Measurements from ENCODE around the gene LRBA. TPM values are rescaled to one million over a fixed set of nuclear protein-coding genes. Genes with fewer than 3 reads are reported as not detected.

The LRBA gene
- total RNA-seq, 1 donor from 2014 or later, result 66.2 TPM

DNA sequence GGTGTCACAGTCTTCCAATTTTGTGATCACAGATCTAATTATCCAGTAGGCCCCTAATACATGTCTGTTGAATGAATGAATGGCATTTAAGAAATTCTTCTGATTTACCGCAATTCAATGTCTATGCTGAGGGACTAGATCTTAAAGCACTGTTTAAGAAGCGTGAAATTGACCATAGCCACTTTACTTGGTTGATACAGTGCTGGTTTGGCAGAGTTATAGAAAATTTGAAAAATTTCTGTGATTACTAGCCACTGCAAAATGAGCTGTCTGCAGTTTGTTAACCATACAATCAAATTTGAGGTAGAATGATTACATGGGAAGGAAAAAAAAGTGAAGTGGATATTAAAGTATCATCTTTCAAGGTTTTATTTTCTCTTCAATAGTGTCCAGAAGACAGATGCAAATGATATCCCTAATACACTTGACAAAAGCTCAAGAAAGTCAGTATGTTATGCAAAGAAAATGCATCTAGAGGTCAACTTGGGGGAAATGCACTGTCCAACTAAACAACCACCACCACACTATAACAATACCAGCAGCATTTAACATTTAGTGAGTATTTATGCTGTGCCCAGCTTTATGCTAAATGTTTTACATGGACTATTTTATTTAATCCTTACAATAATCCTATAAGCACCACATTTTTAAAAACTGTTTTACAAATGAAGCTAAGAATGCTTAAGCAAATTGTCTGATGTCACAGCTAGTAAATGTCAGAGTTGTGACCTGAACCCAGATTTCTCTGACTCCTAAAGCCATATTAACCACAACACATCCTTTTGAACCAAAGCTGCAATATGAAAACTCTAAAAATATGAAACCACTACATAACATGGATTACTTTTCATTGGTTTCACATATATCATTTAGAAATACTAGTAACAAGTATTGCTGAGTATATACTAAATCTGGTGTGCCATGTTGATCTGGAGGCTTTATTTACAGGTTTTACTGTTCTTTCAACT, 651.1 kb downstream of the LRBA start:
- Mint-ChIP-seq H3K4me1 (peaks cover 50% of the 10 kb centered on the region), H3K9me3 (no peaks in the 10 kb centered on the region), H3K27me3 (ENCODE audit: low read depth) (no peaks in the 10 kb centered on the region), H3K4me3 (no peak overlapping the region), H3K27ac (peak overlapping the region; percentile 21), H3K36me3 (no peaks in the 10 kb centered on the region)
- DNase-seq (ENCODE audit: low spot score in 2 of 2, unreplicated experiment in 2 of 2), result no peak
- TF ChIP-seq, protein P1, sequence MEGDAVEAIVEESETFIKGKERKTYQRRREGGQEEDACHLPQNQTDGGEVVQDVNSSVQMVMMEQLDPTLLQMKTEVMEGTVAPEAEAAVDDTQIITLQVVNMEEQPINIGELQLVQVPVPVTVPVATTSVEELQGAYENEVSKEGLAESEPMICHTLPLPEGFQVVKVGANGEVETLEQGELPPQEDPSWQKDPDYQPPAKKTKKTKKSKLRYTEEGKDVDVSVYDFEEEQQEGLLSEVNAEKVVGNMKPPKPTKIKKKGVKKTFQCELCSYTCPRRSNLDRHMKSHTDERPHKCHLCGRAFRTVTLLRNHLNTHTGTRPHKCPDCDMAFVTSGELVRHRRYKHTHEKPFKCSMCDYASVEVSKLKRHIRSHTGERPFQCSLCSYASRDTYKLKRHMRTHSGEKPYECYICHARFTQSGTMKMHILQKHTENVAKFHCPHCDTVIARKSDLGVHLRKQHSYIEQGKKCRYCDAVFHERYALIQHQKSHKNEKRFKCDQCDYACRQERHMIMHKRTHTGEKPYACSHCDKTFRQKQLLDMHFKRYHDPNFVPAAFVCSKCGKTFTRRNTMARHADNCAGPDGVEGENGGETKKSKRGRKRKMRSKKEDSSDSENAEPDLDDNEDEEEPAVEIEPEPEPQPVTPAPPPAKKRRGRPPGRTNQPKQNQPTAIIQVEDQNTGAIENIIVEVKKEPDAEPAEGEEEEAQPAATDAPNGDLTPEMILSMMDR (IDR thresholded peaks at IDR 0.05; ENCODE audit: unreplicated experiment), result no peak

DNA sequence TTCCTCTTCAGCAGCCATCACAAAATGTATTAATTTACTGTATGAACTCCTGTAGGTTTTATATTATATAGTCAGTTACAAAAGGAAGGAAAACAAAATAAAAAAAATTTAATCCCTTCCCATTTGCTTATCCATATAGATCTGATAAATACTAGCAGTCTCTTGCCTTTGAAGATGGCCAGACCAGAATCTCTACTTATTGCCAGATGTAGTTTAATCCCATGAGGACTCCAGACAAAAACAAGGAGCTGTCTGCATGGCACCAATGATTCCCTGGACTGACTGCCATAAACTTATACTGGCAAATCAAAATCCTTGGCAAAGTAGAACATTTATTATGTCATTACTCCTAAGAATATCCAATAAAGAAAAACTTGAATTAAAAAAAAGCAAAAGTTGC, 656.4 kb downstream of the LRBA start:
- Mint-ChIP-seq H3K9me3 (no peaks in the 10 kb centered on the region), H3K27ac (no peak overlapping the region), H3K27me3 (ENCODE audit: low read depth) (no peaks in the 10 kb centered on the region), H3K4me3 (no peak overlapping the region), H3K4me1 (peaks cover 48% of the 10 kb centered on the region), H3K36me3 (no peaks in the 10 kb centered on the region)
- DNase-seq (ENCODE audit: low spot score in 2 of 2, unreplicated experiment in 2 of 2), result no peak
- TF ChIP-seq, protein P1 (IDR thresholded peaks at IDR 0.05; ENCODE audit: unreplicated experiment), result no peak

DNA sequence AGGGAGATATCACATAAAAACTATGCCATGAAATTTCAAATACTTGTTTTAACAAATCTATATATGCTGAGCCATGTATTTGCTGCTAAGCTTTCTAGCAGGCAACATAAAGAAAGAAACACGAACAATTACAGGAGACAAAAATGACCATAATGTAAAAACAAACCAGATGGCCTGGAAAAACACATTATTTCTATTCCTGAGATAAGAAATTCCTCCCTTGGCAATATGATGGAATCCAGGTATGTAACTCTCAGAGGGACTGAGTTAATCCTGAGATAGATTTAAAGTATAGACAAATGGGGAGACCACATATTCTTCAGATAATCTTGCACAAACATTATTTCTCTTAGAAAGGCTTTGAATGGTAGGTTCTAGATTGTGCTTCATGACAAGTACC, 657.3 kb downstream of the LRBA start:
- Mint-ChIP-seq H3K27me3 (ENCODE audit: low read depth) (no peaks in the 10 kb centered on the region), H3K36me3 (no peaks in the 10 kb centered on the region), H3K4me1 (peaks cover 48% of the 10 kb centered on the region), H3K4me3 (no peak overlapping the region), H3K27ac (peak overlapping the region; percentile 72), H3K9me3 (no peaks in the 10 kb centered on the region)
- DNase-seq (ENCODE audit: low spot score in 2 of 2, unreplicated experiment in 2 of 2), result no peak
- TF ChIP-seq, protein P1 (IDR thresholded peaks at IDR 0.05; ENCODE audit: unreplicated experiment), result no peak

DNA sequence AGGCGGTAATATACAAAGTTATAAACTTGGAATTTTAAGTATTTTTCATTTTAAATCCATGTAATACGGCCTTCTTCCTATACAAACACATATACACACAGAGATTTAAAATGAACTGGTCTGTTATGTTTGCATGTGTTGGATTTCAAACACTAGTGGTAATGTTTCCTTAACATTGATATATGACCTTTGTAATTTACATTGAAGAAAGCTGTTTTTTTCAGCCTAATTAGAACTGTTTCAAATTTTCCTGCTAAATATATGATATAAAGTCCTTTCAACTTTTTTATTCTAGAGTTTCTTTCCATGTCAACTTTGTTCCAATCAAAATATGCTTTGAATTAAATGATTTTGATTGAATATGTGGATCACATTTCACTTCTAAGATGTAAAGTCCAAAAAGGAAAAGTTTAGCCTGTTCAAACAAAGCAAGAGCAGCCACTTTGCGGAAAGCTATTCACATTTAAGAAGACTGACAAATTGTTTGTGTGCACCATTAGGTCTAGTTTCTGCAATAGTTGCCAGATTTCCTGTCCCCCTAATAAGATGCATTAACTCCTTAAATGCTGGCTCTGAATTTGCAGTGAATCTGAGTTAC, 659.1 kb downstream of the LRBA start:
- H3K4me1 Mint-ChIP-seq, result peaks cover 38% of the 10 kb centered on the region
- DNase-seq (ENCODE audit: low spot score in 2 of 2, unreplicated experiment in 2 of 2), result no peak
- H3K9me3 Mint-ChIP-seq, result no peaks in the 10 kb centered on the region
- H3K27me3 Mint-ChIP-seq (ENCODE audit: low read depth), result no peaks in the 10 kb centered on the region
- peak overlapping the region; percentile 82 for H3K27ac Mint-ChIP-seq
- TF ChIP-seq, protein P1 (IDR thresholded peaks at IDR 0.05; ENCODE audit: unreplicated experiment), result no peak
- no peak overlapping the region for H3K4me3 Mint-ChIP-seq
- H3K36me3 Mint-ChIP-seq, result no peaks in the 10 kb centered on the region

DNA sequence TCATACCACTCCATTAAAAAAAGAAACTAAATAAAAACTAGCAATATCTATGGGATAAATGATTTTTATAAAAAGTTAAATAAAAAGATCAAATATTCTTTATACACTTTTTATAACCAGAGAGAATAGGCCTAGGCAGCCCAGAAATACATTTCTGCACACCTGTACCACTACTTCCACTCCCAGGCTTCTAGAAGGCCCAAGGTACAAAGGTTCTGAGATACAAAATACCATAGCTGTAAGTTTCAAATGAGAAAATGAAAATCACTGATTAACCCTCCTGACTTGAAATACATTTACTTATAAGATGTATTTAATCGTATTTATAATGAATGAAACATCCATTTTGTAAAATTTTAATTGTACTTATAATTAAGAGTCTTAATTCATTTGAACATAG, 659.7 kb downstream of the LRBA start:
- DNase-seq (ENCODE audit: low spot score in 2 of 2, unreplicated experiment in 2 of 2), result no peak
- Mint-ChIP-seq H3K36me3 (no peaks in the 10 kb centered on the region), H3K9me3 (no peaks in the 10 kb centered on the region), H3K27ac (no peak overlapping the region), H3K4me3 (no peak overlapping the region), H3K27me3 (ENCODE audit: low read depth) (no peaks in the 10 kb centered on the region), H3K4me1 (peaks cover 36% of the 10 kb centered on the region)
- TF ChIP-seq, protein P1 (IDR thresholded peaks at IDR 0.05; ENCODE audit: unreplicated experiment), result no peak
